Glomerular endothelial cell (primary cell): ENCODE results near the gene NWD2. TPM values are rescaled to one million over a fixed set of nuclear protein-coding genes. Genes with fewer than 3 reads are reported as not detected.
"Not testable (repeated sequence)": the region's sequence is repeated elsewhere in the genome, so short reads cannot be mapped to it uniquely, and the experiment has no call there.

ENCODE experiments used
- DNase-seq: peaks from one replicate; pipeline ENCODE4 v3.0.0-alpha.2; 2011; ENCODE audit warnings: low read depth, low spot score; ENCODE audit errors: extremely low read depth
- total RNA-seq: library from RNA; depleted of rRNA; stranded (reverse); fragments of >200 nt; gene quantifications from 2 replicates; pipeline ENCODE4 v1.2.3, GENCODE V29; 2015

The NWD2 gene
- total RNA-seq, 1 donor from 2014 or later: not detected

DNA sequence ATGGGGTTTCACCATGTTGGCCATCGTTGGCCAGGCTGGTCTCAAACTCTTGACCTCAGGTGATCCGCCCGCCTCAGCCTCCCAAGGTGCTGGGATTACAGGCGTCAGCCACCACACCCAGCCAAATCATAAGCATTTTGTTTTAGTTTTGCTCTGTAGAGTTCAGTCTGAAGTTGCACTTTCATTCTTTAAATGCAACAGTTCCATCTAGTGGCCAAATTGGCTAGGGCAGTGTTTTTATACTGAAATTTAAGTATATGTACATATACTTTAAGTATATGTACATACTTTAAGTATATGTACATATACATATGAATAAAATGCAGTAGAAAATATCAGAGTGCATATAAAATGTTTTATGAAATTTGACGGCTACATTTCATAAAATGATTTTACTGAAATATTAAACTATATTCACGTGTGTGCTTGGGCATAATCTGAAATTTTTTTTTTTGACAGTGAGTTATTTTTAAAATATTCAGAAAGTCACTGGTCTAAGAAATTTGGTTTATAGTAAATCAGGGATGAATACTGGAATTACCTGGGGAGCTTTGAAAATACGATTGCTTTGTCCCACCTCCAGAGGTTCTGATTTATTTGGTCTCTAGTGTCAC, 145.5 kb downstream of the NWD2 start:
- DNase-seq: peak; percentile 16

- DNase-seq: no peak
These were observed 148.1 kb downstream of the NWD2 start for GRCh38 chr4:37392521-37393255.

DNA sequence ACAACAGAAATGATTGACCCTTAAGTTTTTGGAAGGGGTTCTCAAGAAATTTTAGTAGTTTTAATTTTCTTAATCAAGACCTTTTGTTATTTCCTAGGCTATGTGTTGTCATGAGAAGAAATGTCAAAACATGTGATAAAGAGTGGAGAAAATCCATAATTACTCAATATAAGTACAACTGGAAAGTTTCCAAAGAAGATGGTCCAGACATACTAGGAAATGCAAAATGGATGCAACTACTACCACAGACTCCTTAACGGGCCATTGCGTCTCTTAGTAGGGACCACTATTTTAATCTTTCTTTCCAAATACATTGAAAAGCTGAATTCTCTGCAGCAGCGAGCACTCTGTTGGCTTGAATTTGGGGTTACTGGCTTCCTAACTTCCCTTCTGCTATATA, 148.8 kb downstream of the NWD2 start:
- no peak for DNase-seq

DNA sequence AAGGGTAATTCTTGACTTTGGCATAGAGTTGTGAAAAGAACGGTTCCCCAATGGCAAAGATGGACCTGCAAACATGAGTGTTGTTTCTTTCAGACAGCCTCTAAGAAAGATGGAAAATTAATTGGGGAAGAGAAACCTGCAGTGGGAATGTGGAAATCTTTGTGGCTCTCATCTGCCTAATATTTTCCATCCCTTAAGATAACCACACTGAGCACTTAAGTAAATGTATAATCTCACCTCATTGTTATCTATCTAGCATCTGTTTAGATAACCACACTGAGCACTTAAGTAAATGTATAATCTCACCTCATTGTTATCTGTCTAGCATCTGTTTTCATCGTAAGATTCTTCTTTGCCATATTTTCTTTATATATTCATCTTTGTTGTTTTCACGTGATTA, 149.3 kb downstream of the NWD2 start:
- DNase-seq: no peak

GRCh38 chr4:37397505-37397904, 153.0 kb downstream of the NWD2 start:
- DNase-seq: no peak

GRCh38 chr4:37400241-37400881, 155.8 kb downstream of the NWD2 start:
- DNase-seq: no peak

DNA sequence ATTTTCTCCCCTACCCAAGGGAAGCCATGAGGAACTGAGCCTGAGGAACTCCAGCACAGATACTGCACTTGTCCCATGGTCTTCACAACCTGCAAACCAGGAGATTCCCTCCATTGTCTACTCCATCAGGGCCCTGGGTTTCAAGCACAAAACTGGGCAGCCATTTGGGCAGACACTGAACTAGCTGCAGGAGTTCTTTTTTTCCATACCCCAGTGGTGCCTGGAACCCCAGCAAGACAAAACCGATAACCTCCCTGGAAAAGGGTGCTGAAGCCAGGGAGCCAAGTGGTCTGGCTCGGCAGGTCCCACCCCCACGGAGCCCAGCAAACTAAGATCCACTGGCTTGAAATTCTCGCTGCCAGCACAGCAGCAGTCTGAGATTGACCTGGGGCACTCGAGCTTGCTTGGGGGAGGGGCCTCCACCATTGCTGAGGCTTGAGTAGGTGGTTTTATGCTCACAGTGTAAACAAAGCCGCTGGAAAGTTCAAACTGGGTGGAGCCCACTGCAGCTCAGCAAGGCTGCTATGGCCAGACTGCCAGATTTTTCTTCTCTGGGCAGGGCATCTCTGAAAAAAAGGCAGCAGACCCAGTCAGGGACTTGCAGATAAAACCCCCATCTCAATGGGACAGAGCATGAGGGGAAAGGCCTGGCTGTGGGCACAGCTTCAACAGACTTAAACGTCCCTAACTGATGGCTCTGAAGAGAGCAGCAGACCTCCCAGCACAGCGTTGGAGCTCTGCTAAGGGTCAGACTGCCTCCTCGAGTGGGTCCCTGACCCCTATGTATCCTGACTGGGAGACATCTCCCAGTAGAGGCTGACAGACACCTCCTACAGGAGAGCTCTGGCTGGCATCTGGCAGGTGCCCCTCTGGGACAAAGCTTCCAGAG, 163.6 kb downstream of the NWD2 start:
- DNase-seq: not testable (repeated sequence)

DNA sequence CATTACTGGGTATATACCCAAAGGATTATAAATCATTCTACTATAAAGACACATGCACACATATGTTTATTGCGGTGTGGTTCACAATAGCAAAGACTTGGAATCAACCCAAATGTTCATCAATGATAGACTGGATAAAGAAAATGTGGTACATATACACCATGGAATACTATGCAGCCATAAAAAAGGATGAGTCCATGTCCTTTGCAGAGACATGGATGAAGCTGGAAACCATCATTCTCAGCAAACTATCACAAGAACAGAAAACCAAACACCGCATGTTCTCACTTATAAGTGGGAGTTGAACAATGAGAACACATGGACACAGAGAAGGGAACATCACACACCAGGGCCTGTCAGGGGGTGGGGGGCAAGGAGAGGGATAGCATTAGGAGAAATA, 169.1 kb downstream of the NWD2 start:
- not testable (repeated sequence) for DNase-seq

DNA sequence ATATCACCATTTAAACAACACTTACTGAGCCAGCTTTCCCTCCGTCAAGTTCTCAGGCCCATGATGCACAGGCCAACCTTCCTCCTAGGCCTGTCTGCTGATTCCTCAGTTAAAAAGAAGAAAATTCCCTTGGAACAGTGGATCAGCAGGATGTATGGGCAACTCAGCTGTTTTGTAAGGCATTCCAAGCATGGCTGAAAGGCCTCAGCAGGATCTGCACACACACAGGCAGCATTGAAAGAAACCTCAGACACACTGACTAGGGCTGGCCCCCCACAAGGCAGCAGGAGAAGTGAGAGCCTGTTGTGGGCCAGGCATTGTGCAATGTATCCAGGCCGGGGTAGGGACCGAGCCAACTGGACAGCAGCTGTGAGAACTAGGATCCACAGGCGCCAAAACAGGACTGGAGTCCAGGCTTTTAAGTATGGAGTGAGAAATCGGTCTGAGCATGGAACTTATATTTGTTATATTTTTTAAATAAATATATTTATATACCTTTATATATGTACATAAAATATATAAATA, 171.4 kb downstream of the NWD2 start:
- DNase-seq: no peak

DNA sequence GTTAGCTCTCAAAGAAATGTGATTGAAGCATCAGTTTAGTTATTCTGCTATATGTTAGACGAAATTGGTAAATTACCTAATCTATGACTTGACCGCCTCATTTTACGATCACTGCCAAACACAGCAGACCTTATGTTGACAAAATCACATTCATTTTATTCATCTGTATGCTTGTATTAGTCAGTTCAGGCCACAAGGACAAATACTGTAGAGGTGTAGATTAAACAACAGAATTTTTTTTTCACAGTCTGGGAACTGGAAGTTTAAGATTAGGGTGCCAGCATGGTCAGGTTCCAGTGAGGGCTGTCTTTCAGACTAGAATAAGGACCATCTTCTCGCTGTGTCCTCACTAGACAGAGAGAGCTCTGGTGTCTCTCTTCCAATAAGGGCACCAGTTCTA, 177.1 kb downstream of the NWD2 start:
- no peak for DNase-seq

DNA sequence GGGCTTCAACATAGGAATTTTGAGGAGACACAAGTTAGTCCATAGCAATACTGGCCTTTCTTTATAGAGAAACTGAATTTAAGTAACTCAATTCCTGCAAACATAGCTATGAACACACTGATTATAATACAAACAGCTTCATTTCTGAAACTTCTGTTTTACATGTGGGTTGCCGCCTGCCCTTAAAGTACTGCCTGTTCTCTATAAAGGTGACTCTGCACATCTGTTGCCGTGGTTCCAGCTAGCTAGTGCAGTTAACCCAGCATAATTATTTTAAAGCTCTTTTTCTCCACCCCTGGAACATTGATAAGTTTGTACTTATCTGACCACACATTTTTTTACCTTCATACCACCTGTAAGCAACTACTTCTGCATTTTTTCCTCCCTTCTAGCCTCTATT, 177.6 kb downstream of the NWD2 start:
- no peak for DNase-seq

GRCh38 chr4:37422638-37423037, 178.1 kb downstream of the NWD2 start:
- no peak for DNase-seq

- no peak for DNase-seq
These were observed 178.8 kb downstream of the NWD2 start for GRCh38 chr4:37423310-37423709.

DNA sequence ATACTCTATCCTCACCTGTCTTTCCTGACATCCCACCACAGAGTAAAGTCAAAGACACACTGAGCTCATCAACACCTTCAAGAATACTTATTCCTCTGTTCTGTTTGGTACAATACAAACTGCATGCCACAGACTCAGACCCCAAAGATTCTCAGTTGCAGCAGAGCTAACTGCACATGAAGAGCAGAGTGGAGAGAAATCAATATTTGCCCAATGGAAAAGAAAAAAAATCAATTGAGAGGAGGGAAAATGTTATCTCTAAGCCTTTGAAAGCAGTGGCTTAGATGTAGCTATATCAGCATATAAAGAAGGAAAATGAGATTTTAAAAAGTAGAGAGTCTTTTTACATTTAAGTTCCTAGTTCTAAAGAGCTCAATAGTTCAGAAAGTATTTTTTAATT, 180.2 kb downstream of the NWD2 start:
- no peak for DNase-seq

- no peak for DNase-seq
These were observed 181.3 kb downstream of the NWD2 start for GRCh38 chr4:37425857-37426256.

- DNase-seq: no peak
These were observed 182.7 kb downstream of the NWD2 start for GRCh38 chr4:37427193-37427592.

DNA sequence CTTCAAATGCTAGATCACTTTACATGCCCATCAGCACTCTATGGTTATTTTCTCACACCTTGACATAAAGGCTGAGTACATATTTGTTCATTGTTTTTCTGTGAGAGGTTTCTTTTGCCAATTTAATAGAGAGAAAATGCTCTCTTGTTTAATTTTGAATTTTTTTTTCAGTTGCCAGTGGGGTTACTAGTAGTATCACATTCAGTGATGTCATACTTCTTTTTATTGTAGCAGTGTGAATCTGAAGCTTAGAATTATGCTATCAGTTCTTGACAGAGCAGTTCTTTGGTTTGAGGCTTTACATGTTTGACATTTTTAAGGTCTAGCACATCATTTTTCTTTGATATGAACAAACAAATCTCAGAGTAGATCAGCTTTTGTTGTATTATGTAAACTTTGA, 185.4 kb downstream of the NWD2 start:
- DNase-seq: no peak

DNA sequence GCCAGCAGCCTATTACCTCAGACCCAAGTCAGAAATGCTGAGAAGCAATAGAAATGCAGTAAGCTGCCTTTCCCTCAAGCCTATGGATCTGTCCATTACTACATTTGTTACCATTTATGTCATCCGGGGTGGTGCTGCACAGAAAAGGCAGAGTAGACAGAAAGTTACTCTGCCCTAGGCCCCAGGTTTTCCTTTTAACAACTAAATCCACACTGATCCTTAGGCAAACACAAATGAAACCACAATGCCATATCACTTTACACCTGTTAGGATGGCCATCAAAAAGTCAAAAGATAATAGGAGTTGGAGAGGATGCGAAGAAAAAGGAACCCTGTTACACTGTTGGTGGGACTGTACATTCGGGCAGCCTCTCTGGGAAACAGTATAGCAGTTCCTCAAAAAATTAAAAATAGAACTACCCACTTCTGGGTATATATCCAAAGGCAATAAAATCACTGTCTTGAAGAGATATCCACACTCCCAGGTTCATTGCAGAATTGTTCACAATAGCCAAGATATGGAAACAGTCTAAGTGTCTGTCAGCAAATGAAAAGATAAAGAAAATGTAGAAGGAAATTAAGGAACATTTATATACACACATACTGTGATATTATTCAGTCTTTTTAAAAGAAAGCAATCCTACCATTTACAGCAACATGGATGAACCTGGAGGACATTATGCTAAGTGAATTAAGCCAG, 186.3 kb downstream of the NWD2 start:
- DNase-seq: no peak

DNA sequence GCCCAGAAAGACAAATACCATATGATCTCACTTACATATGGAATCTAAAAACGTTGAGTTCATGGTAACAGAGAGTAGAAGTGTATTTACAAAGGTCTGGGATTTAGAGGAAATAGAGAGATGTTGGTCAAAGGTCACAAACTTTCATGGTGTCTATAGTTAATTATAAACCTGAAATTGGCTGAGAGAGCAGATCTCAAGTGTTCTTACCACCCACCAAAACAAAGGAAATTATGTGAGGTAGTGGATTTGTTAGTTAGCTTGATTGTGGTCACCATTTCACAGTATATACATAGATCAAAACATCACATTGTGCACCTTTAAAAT, 186.8 kb downstream of the NWD2 start:
- no peak for DNase-seq

DNA sequence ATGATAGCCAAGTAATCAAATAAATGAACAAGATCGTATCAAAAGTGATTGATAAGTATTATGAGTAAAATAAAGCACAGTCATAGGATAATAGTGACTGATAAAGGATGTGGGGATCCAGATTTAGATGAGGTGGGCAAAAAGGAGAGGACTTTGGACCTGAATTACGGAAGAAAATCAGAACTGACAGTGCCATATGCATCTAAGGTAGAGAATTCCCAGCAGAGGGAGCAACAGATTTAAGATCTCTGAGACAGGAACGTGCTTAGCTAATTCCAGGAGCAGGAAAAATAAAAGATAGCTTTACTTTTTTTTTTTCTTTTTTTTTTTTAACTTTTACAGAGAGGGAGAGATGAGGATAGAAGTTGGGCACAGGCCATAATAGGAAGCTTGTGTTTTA, 189.9 kb downstream of the NWD2 start:
- DNase-seq: no peak
